K562 (cell line): ENCODE data around the gene SRD5A1.

Experiments used
- CSDE1 ChIP-seq, 2 experiments: fragments of 450-650 bp; IDR thresholded peaks; 2 replicates each; pipeline ENCODE4 v1.6.1; 2016; ENCODE audit warnings: mild to moderate bottlenecking in 1 of 2
- EP300 ChIP-seq: IDR thresholded peaks from 2 replicates; pipeline ENCODE4 v1.6.1; 2012; ENCODE audit warnings: low read length, improper control_type of control experiment
- FOXJ3 ChIP-seq: sonication (generic); formaldehyde crosslinking; IDR thresholded peaks from 2 replicates; pipeline ENCODE4 v1.4.0; 2020; ENCODE audit warnings: mild to moderate bottlenecking, missing genetic modification reagents
- IFI16 ChIP-seq: fragments of 250-450 bp; sonication (Bioruptor Pico); IDR thresholded peaks from 2 replicates; pipeline ENCODE4 v2.1.2; 2022; ENCODE audit warnings: mild to moderate bottlenecking, inconsistent platforms
- KLF16 ChIP-seq: IDR thresholded peaks from 2 replicates; pipeline ENCODE4 v1.6.1; 2016; ENCODE audit warnings: antibody characterized with exemption
- LCOR ChIP-seq: sonication (generic); formaldehyde crosslinking; IDR thresholded peaks from 2 replicates; pipeline ENCODE4 v1.8.0; 2022; ENCODE audit warnings: mild to moderate bottlenecking, missing genetic modification reagents
- MEF2A ChIP-seq: IDR thresholded peaks from 2 replicates; pipeline ENCODE4 v1.6.1; 2011; ENCODE audit warnings: low read depth, mild to moderate bottlenecking, low read length, moderate library complexity; ENCODE audit not compliant: control insufficient read depth
- POLR2A ChIP-seq: fragments of 450-650 bp; conservative IDR thresholded peaks from 2 replicates; pipeline ENCODE4 v1.6.1; 2016
- SNRNP70 ChIP-seq: fragments of 200-400 bp; formaldehyde crosslinking; optimal IDR thresholded peaks from 2 replicates; pipeline ENCODE3; 2017; ENCODE audit warnings: low read depth, low read length
- TF ChIP-seq, protein P1 (sequence below): fragments of 250-450 bp; sonication (Bioruptor Pico); IDR thresholded peaks from 2 replicates; pipeline ENCODE4 v1.5.0; 2020; ENCODE audit warnings: mild to moderate bottlenecking, borderline replicate concordance
- TF ChIP-seq, protein P2 (sequence below), 3 experiments: IDR thresholded peaks in 2 of 3; conservative IDR thresholded peaks in 1 of 3; 2 replicates each; pipeline ENCODE4 v1.5.1; 2011 to 2012; ENCODE audit warnings: low read length in 3 of 3, mild to moderate bottlenecking in 3 of 3, control low read depth in 2 of 3, improper control_type of control experiment in 1 of 3, inconsistent platforms in 1 of 3, low read depth in 1 of 3, mixed read lengths in 1 of 3, moderate library complexity in 1 of 3; ENCODE audit not compliant: insufficient read depth in 2 of 3
- TF ChIP-seq, protein P3 (sequence below): sonication (generic); formaldehyde crosslinking; IDR thresholded peaks from 2 replicates; pipeline ENCODE4 v1.9.0; 2022; ENCODE audit warnings: mild to moderate bottlenecking, missing genetic modification reagents

DNA sequence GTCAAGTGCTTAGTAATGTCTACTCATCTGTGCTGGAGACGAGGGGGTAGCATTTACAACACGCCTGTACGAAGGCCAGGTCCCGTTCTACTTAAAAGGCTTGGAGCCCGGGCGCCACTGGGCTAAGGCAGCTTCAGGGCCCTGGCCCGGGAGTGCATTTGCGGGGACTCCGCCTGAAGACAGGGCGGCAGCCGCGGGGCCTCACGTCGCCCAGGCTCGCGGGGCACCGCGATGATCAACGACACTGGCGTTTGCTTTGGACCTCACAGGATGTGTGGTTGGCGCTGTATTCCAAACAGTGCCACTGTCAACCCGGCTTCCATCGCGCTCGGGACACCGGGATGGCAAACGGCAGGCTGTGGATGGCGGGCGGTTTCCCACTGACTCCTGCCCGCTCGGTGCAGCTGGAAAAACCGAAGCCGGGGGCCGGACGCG, 78.9 kb downstream of the SRD5A1 start:
- TF ChIP-seq, protein P1, sequence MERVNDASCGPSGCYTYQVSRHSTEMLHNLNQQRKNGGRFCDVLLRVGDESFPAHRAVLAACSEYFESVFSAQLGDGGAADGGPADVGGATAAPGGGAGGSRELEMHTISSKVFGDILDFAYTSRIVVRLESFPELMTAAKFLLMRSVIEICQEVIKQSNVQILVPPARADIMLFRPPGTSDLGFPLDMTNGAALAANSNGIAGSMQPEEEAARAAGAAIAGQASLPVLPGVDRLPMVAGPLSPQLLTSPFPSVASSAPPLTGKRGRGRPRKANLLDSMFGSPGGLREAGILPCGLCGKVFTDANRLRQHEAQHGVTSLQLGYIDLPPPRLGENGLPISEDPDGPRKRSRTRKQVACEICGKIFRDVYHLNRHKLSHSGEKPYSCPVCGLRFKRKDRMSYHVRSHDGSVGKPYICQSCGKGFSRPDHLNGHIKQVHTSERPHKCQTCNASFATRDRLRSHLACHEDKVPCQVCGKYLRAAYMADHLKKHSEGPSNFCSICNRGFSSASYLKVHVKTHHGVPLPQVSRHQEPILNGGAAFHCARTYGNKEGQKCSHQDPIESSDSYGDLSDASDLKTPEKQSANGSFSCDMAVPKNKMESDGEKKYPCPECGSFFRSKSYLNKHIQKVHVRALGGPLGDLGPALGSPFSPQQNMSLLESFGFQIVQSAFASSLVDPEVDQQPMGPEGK (CRISPR knock-in tag), result no peak
- no peak for TF ChIP-seq SNRNP70
- TF ChIP-seq, protein P2, sequence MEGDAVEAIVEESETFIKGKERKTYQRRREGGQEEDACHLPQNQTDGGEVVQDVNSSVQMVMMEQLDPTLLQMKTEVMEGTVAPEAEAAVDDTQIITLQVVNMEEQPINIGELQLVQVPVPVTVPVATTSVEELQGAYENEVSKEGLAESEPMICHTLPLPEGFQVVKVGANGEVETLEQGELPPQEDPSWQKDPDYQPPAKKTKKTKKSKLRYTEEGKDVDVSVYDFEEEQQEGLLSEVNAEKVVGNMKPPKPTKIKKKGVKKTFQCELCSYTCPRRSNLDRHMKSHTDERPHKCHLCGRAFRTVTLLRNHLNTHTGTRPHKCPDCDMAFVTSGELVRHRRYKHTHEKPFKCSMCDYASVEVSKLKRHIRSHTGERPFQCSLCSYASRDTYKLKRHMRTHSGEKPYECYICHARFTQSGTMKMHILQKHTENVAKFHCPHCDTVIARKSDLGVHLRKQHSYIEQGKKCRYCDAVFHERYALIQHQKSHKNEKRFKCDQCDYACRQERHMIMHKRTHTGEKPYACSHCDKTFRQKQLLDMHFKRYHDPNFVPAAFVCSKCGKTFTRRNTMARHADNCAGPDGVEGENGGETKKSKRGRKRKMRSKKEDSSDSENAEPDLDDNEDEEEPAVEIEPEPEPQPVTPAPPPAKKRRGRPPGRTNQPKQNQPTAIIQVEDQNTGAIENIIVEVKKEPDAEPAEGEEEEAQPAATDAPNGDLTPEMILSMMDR (IDR thresholded peaks at IDR 0.05 in 2 of 3, conservative IDR thresholded peaks at IDR 0.05 in 1 of 3; ENCODE audit: insufficient read depth in 2 of 3, low read depth in 1 of 3, low read length in 3 of 3), result peak in 1 of 3 experiments; percentile 0; a peak in 1 of 6 replicates
- no peak for TF ChIP-seq IFI16 (CRISPR knock-in tag)
- TF ChIP-seq LCOR (CRISPR knock-in tag), result no peak
- TF ChIP-seq EP300, result no peak; the same call in 1 of the 2 replicates
- no peak for TF ChIP-seq FOXJ3 (CRISPR knock-in tag)
- TF ChIP-seq MEF2A, result no peak
- TF ChIP-seq, protein P3, sequence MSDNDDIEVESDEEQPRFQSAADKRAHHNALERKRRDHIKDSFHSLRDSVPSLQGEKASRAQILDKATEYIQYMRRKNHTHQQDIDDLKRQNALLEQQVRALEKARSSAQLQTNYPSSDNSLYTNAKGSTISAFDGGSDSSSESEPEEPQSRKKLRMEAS (CRISPR knock-in tag), result no peak
- no peak for TF ChIP-seq POLR2A
- TF ChIP-seq CSDE1 (IDR thresholded peaks at IDR 0.05), result no peak
- no peak for TF ChIP-seq KLF16
